ENCODE measurements around the gene MEX3D. TPM values are rescaled to one million over a fixed set of nuclear protein-coding genes. Genes with fewer than 3 reads are reported as not detected.

The MEX3D gene
- total and polyA plus RNA-seq, 2 experiments from 2014 or later, result 12.4 to 94.9 TPM

DNA sequence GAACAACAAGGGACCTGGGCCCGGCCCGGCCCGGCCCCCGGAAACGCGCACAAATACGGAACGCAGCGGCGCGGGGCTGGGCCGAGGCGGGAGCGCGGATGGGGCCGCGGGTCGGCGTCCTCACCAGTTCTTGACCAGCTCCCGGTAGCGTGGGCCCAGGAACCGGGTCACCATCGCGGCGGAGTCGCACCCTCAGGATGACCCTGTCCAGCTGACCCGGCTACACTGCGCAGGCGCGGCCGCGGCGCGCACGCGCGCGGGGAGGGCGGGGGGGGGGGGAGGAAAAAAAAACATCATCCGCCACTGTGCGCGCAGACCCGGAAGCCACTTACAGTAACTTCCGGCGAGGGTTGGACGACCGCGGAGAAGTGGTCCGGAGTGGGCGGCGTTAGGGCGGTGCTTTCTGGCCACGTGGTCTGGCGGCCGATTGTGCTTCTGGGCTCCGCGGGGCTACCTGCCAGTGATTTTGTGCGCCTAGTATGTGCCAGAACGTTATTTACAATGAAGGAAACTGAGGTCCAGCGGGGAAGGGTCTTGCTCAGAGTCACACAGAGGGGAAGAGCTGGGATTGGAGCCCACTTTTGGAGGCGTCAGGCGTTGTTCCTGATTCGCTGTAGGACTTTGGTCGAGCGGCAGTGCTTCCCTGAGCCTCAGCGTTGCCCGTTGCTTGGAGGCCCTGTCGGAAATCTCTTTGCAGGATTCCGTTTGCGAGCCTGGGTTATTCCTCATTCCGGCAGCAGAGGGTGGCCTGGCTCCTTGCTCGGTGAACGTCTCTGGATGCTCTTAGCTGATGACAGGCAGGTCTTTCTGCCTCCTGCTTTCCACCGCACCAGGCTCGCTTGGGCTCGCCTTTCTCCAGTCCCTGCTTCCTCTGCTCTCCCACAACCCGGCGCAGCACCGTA lies 37.4 kb upstream of the MEX3D start, which contains the start of gene UQCR11:
Gene UQCR11 (minus strand): TSS at position 227 of the 902 bp plus-strand sequence. CDS start 53 bp downstream, at position 174.
- DNase-seq (ENCODE audit: low spot score), result peak; percentile 96
- Histone ChIP-seq H4K20me1 (replicated peaks; ENCODE audit: insufficient read depth) (peaks cover 27% of the 10 kb centered on the region), H3K79me2 (replicated peaks; ENCODE audit: insufficient read depth) (peaks cover 47% of the 10 kb centered on the region), H3K4me1 (ENCODE audit: insufficient read depth) (peaks cover 8% of the 10 kb centered on the region), H3F3A (replicated peaks; ENCODE audit: low read depth) (peaks cover 30% of the 10 kb centered on the region), H3K27me3 (ENCODE audit: insufficient read depth) (no peaks in the 10 kb centered on the region), H3K27ac (ENCODE audit: low read depth) (peak within 1 kb of the TSS; percentile 85), H3K4me3 (peak within 1 kb of the TSS; percentile 85), H3K9me2 (ENCODE audit: insufficient read depth) (no peaks in the 10 kb centered on the region), H3K36me3 (ENCODE audit: insufficient read depth) (no peaks in the 10 kb centered on the region; the same call in 1 of the 2 replicates), H2AFZ (peak within 1 kb of the TSS; percentile 72), H3K4me2 (peak within 1 kb of the TSS; percentile 95)
- Mint-ChIP-seq H3K36me3 (ENCODE audit: low read depth) (peaks cover 22% of the 10 kb centered on the region; the same call in 2 of the 3 replicates), H3K4me3 (peak within 1 kb of the TSS; percentile 88), H3K27me3 (ENCODE audit: insufficient read depth, low read depth, poor library complexity) (peaks cover 32% of the 10 kb centered on the region), H3K4me1 (peaks cover 9% of the 10 kb centered on the region; the same call in 2 of the 3 replicates), H3K9me3 (no peaks in the 10 kb centered on the region), H3K27ac (peak within 1 kb of the TSS; percentile 98)
- ATAC-seq, result peak; percentile 81
- TF ChIP-seq, protein P1, sequence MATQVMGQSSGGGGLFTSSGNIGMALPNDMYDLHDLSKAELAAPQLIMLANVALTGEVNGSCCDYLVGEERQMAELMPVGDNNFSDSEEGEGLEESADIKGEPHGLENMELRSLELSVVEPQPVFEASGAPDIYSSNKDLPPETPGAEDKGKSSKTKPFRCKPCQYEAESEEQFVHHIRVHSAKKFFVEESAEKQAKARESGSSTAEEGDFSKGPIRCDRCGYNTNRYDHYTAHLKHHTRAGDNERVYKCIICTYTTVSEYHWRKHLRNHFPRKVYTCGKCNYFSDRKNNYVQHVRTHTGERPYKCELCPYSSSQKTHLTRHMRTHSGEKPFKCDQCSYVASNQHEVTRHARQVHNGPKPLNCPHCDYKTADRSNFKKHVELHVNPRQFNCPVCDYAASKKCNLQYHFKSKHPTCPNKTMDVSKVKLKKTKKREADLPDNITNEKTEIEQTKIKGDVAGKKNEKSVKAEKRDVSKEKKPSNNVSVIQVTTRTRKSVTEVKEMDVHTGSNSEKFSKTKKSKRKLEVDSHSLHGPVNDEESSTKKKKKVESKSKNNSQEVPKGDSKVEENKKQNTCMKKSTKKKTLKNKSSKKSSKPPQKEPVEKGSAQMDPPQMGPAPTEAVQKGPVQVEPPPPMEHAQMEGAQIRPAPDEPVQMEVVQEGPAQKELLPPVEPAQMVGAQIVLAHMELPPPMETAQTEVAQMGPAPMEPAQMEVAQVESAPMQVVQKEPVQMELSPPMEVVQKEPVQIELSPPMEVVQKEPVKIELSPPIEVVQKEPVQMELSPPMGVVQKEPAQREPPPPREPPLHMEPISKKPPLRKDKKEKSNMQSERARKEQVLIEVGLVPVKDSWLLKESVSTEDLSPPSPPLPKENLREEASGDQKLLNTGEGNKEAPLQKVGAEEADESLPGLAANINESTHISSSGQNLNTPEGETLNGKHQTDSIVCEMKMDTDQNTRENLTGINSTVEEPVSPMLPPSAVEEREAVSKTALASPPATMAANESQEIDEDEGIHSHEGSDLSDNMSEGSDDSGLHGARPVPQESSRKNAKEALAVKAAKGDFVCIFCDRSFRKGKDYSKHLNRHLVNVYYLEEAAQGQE (IDR thresholded peaks at IDR 0.05; ENCODE audit: unreplicated experiment), result no peak
- peak; percentile 85 for TF ChIP-seq POLR2AphosphoS5 (IDR thresholded peaks at IDR 0.05; ENCODE audit: low read depth)
- TF ChIP-seq, protein P2, sequence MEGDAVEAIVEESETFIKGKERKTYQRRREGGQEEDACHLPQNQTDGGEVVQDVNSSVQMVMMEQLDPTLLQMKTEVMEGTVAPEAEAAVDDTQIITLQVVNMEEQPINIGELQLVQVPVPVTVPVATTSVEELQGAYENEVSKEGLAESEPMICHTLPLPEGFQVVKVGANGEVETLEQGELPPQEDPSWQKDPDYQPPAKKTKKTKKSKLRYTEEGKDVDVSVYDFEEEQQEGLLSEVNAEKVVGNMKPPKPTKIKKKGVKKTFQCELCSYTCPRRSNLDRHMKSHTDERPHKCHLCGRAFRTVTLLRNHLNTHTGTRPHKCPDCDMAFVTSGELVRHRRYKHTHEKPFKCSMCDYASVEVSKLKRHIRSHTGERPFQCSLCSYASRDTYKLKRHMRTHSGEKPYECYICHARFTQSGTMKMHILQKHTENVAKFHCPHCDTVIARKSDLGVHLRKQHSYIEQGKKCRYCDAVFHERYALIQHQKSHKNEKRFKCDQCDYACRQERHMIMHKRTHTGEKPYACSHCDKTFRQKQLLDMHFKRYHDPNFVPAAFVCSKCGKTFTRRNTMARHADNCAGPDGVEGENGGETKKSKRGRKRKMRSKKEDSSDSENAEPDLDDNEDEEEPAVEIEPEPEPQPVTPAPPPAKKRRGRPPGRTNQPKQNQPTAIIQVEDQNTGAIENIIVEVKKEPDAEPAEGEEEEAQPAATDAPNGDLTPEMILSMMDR (conservative IDR thresholded peaks at IDR 0.05; ENCODE audit: low read depth in 2 of 2), result peak; percentile 35 to 66; a peak in 2 of 4 replicates
- TF ChIP-seq, protein P3, sequence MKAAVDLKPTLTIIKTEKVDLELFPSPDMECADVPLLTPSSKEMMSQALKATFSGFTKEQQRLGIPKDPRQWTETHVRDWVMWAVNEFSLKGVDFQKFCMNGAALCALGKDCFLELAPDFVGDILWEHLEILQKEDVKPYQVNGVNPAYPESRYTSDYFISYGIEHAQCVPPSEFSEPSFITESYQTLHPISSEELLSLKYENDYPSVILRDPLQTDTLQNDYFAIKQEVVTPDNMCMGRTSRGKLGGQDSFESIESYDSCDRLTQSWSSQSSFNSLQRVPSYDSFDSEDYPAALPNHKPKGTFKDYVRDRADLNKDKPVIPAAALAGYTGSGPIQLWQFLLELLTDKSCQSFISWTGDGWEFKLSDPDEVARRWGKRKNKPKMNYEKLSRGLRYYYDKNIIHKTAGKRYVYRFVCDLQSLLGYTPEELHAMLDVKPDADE (IDR thresholded peaks at IDR 0.05), result no peak
- TF ChIP-seq JUNB (IDR thresholded peaks at IDR 0.05; ENCODE audit: unreplicated experiment), result no peak
- TF ChIP-seq STAT1 (IDR thresholded peaks at IDR 0.05; ENCODE audit: unreplicated experiment), result no peak
